ENCODE results near the gene EFEMP2. TPM values are rescaled to one million over a fixed set of nuclear protein-coding genes. Genes with fewer than 3 reads are reported as not detected.

The EFEMP2 gene
- total RNA-seq, 1 experiment from 2014 or later: 31.2 TPM

DNA sequence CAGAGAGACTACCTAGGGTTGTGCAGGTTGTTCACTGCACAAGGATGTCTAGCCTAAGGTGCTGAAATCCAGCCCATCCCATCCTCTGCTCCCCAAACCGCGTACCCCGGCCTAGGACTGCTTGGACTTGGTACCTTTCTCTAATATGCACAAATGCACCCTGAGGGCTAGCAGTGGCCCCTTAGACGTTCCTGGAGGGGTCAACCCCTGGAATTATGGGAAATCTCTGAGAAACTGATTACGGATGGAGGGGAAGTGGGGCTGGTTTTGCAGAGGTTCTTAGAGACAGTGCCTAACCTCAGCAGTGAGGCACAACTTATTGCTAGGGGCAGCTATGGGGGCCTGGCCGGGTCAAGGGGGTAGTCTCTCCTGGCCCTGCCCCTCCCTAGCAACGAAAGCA is 43.8 kb upstream of the EFEMP2 start:
- TF ChIP-seq EZH2 (IDR thresholded peaks at IDR 0.05; ENCODE audit: borderline replicate concordance, low read depth, low read length, poor library complexity, severe bottlenecking): no peak
- TF ChIP-seq, protein P1, sequence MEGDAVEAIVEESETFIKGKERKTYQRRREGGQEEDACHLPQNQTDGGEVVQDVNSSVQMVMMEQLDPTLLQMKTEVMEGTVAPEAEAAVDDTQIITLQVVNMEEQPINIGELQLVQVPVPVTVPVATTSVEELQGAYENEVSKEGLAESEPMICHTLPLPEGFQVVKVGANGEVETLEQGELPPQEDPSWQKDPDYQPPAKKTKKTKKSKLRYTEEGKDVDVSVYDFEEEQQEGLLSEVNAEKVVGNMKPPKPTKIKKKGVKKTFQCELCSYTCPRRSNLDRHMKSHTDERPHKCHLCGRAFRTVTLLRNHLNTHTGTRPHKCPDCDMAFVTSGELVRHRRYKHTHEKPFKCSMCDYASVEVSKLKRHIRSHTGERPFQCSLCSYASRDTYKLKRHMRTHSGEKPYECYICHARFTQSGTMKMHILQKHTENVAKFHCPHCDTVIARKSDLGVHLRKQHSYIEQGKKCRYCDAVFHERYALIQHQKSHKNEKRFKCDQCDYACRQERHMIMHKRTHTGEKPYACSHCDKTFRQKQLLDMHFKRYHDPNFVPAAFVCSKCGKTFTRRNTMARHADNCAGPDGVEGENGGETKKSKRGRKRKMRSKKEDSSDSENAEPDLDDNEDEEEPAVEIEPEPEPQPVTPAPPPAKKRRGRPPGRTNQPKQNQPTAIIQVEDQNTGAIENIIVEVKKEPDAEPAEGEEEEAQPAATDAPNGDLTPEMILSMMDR (conservative IDR thresholded peaks at IDR 0.05; ENCODE audit: low read depth, low read length): no peak
- ChIA-PET POLR2A (ENCODE audit: low non-redundant PET) (interaction anchor here (0.6 kb wide), 1 partner anchor 19 kb away, joined by 7 read pairs; no protein-coding TSS in a partner anchor), CTCF (interaction anchor here (0.6 to 1.3 kb wide), 2 partner anchors 137 to 528 kb away, joined by 4 to 5 read pairs; no protein-coding TSS in a partner anchor)
- H3K4me3 ChIP-seq (ENCODE audit: low read depth, low read length, poor library complexity, severe bottlenecking): no peak overlapping the region
- no peaks in the 10 kb centered on the region for H3K9me3 ChIP-seq (ENCODE audit: low read depth, low read length, poor library complexity, severe bottlenecking)
- peaks cover 41% of the 10 kb centered on the region for H3K4me1 ChIP-seq (ENCODE audit: insufficient read depth, low read length, poor library complexity, severe bottlenecking)
- no peak for DNase-seq (ENCODE audit: low spot score)
- intact Hi-C loops (cut with micrococcal nuclease; ENCODE audit: unreplicated experiment): no loop called here
- H3K36me3 ChIP-seq (ENCODE audit: insufficient read depth, low read length, poor library complexity, severe bottlenecking): no peaks in the 10 kb centered on the region
- H3K27ac ChIP-seq (ENCODE audit: low read depth, low read length, poor library complexity, severe bottlenecking): peak overlapping the region; percentile 64
- H3K27me3 ChIP-seq (replicated peaks; ENCODE audit: insufficient read depth, low read depth, low read length, poor library complexity): no peaks in the 10 kb centered on the region
- BruUV-seq (replicated peaks): no TSS peak

DNA sequence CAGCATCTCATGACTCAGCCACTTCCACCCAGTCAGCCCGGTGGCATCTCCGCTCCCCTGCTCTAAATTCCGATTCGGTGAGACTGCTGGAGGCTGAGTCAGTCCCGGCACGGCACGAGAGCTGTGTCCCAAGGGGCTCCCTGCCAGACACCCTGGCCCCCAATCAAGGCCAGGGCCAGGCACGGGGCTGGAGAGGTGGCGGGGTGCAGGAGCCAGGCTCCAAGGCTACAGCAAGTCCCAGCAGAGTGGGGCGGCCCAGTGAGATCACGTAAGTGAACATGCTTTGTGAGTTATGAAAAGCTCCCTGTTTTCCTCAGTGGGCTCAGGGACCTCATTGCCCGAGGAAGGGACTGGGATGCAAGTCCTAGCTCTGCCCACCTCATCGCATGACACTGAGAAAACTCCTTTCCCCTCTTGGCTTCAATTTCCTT is 43.2 kb upstream of the EFEMP2 start:
- H3K4me1 ChIP-seq (ENCODE audit: insufficient read depth, low read length, poor library complexity, severe bottlenecking): peaks cover 45% of the 10 kb centered on the region
- no peaks in the 10 kb centered on the region for H3K27me3 ChIP-seq (replicated peaks; ENCODE audit: insufficient read depth, low read depth, low read length, poor library complexity)
- ChIA-PET CTCF (interaction anchor here (0.6 to 2.5 kb wide), 3 partner anchors 27 to 528 kb away, joined by 4 to 22 read pairs (median 5); partner anchors contain the start of gene FIBP), POLR2A (ENCODE audit: low non-redundant PET) (interaction anchor here (0.6 kb wide), 1 partner anchor 18 kb away, joined by 7 read pairs; no protein-coding TSS in a partner anchor)
- peak; percentile 91 for DNase-seq (ENCODE audit: low spot score)
- H3K27ac ChIP-seq (ENCODE audit: low read depth, low read length, poor library complexity, severe bottlenecking): peak overlapping the region; percentile 64
- TF ChIP-seq, protein P1 (conservative IDR thresholded peaks at IDR 0.05; ENCODE audit: low read depth, low read length): no peak
- no peak for TF ChIP-seq EZH2 (IDR thresholded peaks at IDR 0.05; ENCODE audit: borderline replicate concordance, low read depth, low read length, poor library complexity, severe bottlenecking)
- H3K4me3 ChIP-seq (ENCODE audit: low read depth, low read length, poor library complexity, severe bottlenecking): no peak overlapping the region
- H3K9me3 ChIP-seq (ENCODE audit: low read depth, low read length, poor library complexity, severe bottlenecking): no peaks in the 10 kb centered on the region
- intact Hi-C loops (cut with micrococcal nuclease; ENCODE audit: unreplicated experiment): no loop called here
- BruUV-seq (replicated peaks): no TSS peak
- H3K36me3 ChIP-seq (ENCODE audit: insufficient read depth, low read length, poor library complexity, severe bottlenecking): no peaks in the 10 kb centered on the region

DNA sequence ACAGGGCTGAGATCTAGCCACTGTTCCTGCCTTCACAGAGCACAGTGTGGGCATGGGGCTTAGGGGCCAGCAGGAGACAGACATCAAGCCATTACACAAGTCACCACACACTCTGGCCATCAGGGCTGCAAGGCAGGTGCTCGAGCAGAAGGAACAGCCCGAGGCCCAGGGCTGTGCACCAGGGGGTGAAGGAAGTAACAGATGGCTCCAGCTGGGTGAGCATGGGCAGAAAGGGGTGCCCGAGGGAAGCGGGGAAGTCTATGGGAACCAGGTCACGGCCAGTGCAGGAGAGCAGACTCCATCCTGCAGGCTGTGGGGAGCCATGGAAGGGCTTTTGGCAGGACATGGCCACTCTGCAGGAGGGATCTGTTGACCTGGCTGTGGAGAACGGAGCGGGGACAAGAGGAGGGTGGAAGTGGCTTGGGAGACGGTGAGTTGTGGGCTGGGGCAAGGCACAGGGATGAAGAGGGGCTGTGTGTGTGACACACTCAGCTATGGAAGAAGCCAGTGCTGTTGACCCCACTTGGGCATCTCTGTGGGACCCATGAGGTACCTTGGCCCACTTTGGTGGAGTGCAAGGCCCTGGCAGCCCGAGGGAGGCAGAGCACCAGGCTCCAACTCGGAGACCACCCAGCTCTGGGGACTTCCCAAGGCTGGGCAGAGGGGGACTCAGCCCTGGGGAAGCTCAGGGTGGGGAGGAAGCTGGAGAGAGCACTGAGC is 42.7 kb upstream of the EFEMP2 start:
- intact Hi-C loops (cut with micrococcal nuclease; ENCODE audit: unreplicated experiment): no loop called here
- peak overlapping the region; percentile 64 for H3K27ac ChIP-seq (ENCODE audit: low read depth, low read length, poor library complexity, severe bottlenecking)
- no peak for DNase-seq (ENCODE audit: low spot score)
- no TSS peak for BruUV-seq (replicated peaks)
- no peaks in the 10 kb centered on the region for H3K27me3 ChIP-seq (replicated peaks; ENCODE audit: insufficient read depth, low read depth, low read length, poor library complexity)
- no peak overlapping the region for H3K4me3 ChIP-seq (ENCODE audit: low read depth, low read length, poor library complexity, severe bottlenecking)
- ChIA-PET POLR2A (ENCODE audit: low non-redundant PET) (no interaction called here), CTCF (interaction anchor here (1.3 to 2.5 kb wide), 2 partner anchors 26 to 135 kb away, joined by 4 to 22 read pairs; partner anchors contain the start of gene FIBP)
- TF ChIP-seq, protein P1 (conservative IDR thresholded peaks at IDR 0.05; ENCODE audit: low read depth, low read length): no peak
- no peak for TF ChIP-seq EZH2 (IDR thresholded peaks at IDR 0.05; ENCODE audit: borderline replicate concordance, low read depth, low read length, poor library complexity, severe bottlenecking)
- peaks cover 45% of the 10 kb centered on the region for H3K4me1 ChIP-seq (ENCODE audit: insufficient read depth, low read length, poor library complexity, severe bottlenecking)
- no peaks in the 10 kb centered on the region for H3K36me3 ChIP-seq (ENCODE audit: insufficient read depth, low read length, poor library complexity, severe bottlenecking)
- no peaks in the 10 kb centered on the region for H3K9me3 ChIP-seq (ENCODE audit: low read depth, low read length, poor library complexity, severe bottlenecking)

Data from A673 (cell line).